HepG2 (cell line): Measurements from ENCODE around the gene ABHD15. TPM values are rescaled to one million over a fixed set of nuclear protein-coding genes. Genes with fewer than 3 reads are reported as not detected.

Source experiments
- CSRNP1 ChIP-seq: sonication (generic); formaldehyde crosslinking; IDR thresholded peaks from 2 replicates; pipeline ENCODE4 v1.8.1; 2023; ENCODE audit warnings: mild to moderate bottlenecking, missing genetic modification reagents
- ONECUT2 ChIP-seq: sonication (generic); formaldehyde crosslinking; IDR thresholded peaks from 2 replicates; pipeline ENCODE4 v1.4.0; 2020; ENCODE audit warnings: missing genetic modification reagents
- PATZ1 ChIP-seq: sonication (generic); formaldehyde crosslinking; IDR thresholded peaks from 2 replicates; pipeline ENCODE4 v1.4.0; 2020; ENCODE audit warnings: missing genetic modification reagents
- PRDM4 ChIP-seq: sonication (generic); formaldehyde crosslinking; IDR thresholded peaks from 2 replicates; pipeline ENCODE4 v1.9.0; 2021; ENCODE audit warnings: missing genetic modification reagents, borderline replicate concordance
- SRF ChIP-seq: IDR thresholded peaks from 2 replicates; pipeline ENCODE4 v1.6.1; 2011; ENCODE audit warnings: mild to moderate bottlenecking, low read depth, low read length, moderate library complexity
- YY1 ChIP-seq: IDR thresholded peaks from 2 replicates; pipeline ENCODE4 v1.6.1; 2011; ENCODE audit warnings: low read length, low read depth, moderate library complexity, mild to moderate bottlenecking; ENCODE audit not compliant: insufficient read depth, insufficient replicate concordance
- ZBTB42 ChIP-seq: sonication (generic); formaldehyde crosslinking; IDR thresholded peaks from 2 replicates; pipeline ENCODE4 v1.5.0; 2020; ENCODE audit warnings: mild to moderate bottlenecking, missing genetic modification reagents
- ZBTB7A ChIP-seq: sonication (generic); formaldehyde crosslinking; IDR thresholded peaks from 2 replicates; pipeline ENCODE4 v1.8.0; 2022; ENCODE audit warnings: mild to moderate bottlenecking, missing genetic modification reagents
- ZNF484 ChIP-seq: sonication (generic); formaldehyde crosslinking; IDR thresholded peaks from 2 replicates; pipeline ENCODE4 v1.5.1; 2020; ENCODE audit warnings: mild to moderate bottlenecking, low read depth, missing genetic modification reagents, borderline replicate concordance
- ZNF660 ChIP-seq: sonication (generic); formaldehyde crosslinking; IDR thresholded peaks from 2 replicates; pipeline ENCODE4 v1.5.1; 2020; ENCODE audit warnings: mild to moderate bottlenecking, low read depth, missing genetic modification reagents, borderline replicate concordance
- ZNF766 ChIP-seq: sonication (generic); formaldehyde crosslinking; IDR thresholded peaks from 2 replicates; pipeline ENCODE4 v1.5.0; 2020; ENCODE audit warnings: missing genetic modification reagents, borderline replicate concordance
- ZNF782 ChIP-seq: sonication (generic); formaldehyde crosslinking; IDR thresholded peaks from 2 replicates; pipeline ENCODE4 v1.4.0; 2020; ENCODE audit warnings: missing genetic modification reagents, mild to moderate bottlenecking, borderline replicate concordance
- polyA plus RNA-seq, 8 experiments: library from polyadenylated mRNA; depleted of rRNA in 3 of 8; stranded (reverse) in 7 of 8; unstranded in 1 of 8; fragments of >200 nt; fragmentation: Illumina TruSeq in 4 of 8; extraction: Trizol in 4 of 8; gene quantifications; 2 replicates each; pipeline versions ENCODE4 v1.2.1 to v1.2.3, GENCODE V29; 2011 to 2016; ENCODE audit warnings: low read depth in 4 of 8, missing spikeins in 1 of 8, mixed read lengths in 1 of 8; ENCODE audit not compliant: insufficient read depth in 1 of 8
- total RNA-seq, 5 experiments: library from RNA; depleted of rRNA; stranded (reverse); fragments of >200 nt; fragmentation: Illumina TruSeq; extraction: Trizol; gene quantifications; 2 replicates each; pipeline ENCODE4 v1.2.3, GENCODE V29; 2016; ENCODE audit warnings: low read depth in 1 of 5
- TF ChIP-seq, protein P1 (sequence below): sonication (generic); formaldehyde crosslinking; IDR thresholded peaks from 2 replicates; pipeline ENCODE4 v1.4.0; 2020; ENCODE audit warnings: mild to moderate bottlenecking, low read depth, missing genetic modification reagents
- TF ChIP-seq, protein P2 (sequence below): sonication (generic); formaldehyde crosslinking; IDR thresholded peaks from 2 replicates; pipeline ENCODE4 v1.8.0; 2022; ENCODE audit warnings: missing genetic modification reagents, low read depth, mild to moderate bottlenecking, borderline replicate concordance
- TF ChIP-seq, protein P3 (sequence below): sonication (generic); formaldehyde crosslinking; IDR thresholded peaks from 2 replicates; pipeline ENCODE4 v1.8.1; 2022; ENCODE audit warnings: mild to moderate bottlenecking, missing genetic modification reagents
- TF ChIP-seq, protein P4 (sequence below): sonication (generic); formaldehyde crosslinking; IDR thresholded peaks from 2 replicates; pipeline ENCODE4 v1.5.0; 2020; ENCODE audit warnings: missing genetic modification reagents

ABHD15 gene
- total and polyA plus RNA-seq, 2 of the 13 experiments (the other 11 are each of a cell fraction or from before 2014, with no cell fraction given): 2.4 to 7.7 TPM

DNA sequence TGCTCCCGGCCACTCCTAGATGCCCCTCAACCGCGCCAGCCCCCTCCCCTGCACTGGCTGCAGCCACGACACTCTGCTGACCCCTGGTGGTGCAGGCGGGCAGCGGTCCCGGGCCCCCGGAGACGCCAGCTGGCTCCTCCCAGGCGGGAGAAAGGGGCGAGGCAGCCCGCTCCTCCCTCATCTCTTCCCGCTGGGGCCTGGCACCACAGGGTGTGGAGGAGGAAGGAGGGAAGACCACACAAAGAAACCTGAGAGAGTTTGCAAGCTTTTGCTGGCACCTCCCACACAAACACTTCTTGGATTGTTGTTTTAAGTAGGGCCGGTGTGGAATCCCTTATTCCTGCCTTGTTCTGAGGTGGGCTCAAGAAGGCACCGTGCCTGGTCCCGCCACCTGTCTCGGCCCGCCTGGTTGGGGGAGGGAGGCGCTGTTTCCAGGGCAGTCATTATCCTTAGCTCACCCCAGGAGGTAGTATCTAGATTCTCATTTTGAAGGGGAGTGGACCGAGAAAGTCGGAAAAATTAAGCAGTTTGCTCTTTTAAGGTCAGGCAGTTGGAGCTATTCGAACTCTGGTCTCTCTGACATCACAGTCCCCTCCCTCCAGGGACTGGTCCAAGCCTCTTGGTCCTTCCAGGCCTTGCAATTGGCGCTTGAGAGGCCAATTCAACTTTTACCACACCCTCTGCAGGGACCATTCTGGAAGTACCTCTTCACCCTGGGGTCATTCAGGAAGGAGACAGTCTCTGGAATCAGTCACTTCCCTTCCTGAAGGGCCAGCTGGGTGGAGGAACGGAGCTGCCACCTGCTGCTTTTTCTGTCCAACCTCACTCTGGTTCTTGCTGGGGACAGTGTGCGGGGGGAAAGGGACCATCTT is 25.1 kb upstream of the ABHD15 start (continued):
- TF ChIP-seq, protein P1, sequence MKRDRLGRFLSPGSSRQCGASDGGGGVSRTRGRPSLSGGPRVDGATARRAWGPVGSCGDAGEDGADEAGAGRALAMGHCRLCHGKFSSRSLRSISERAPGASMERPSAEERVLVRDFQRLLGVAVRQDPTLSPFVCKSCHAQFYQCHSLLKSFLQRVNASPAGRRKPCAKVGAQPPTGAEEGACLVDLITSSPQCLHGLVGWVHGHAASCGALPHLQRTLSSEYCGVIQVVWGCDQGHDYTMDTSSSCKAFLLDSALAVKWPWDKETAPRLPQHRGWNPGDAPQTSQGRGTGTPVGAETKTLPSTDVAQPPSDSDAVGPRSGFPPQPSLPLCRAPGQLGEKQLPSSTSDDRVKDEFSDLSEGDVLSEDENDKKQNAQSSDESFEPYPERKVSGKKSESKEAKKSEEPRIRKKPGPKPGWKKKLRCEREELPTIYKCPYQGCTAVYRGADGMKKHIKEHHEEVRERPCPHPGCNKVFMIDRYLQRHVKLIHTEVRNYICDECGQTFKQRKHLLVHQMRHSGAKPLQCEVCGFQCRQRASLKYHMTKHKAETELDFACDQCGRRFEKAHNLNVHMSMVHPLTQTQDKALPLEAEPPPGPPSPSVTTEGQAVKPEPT (CRISPR knock-in tag): no peak
- TF ChIP-seq YY1 (peak; percentile 54), CSRNP1 (CRISPR knock-in tag) (no peak), ZNF766 (CRISPR knock-in tag) (no peak), PRDM4 (CRISPR knock-in tag) (no peak), ZBTB7A (CRISPR knock-in tag) (peak; percentile 77; the same call in 1 of the 2 replicates), ZNF782 (CRISPR knock-in tag) (no peak), ZNF660 (CRISPR knock-in tag) (no peak), ZNF484 (CRISPR knock-in tag) (no peak), SRF (peak; percentile 39; the same call in 1 of the 2 replicates), ZBTB42 (CRISPR knock-in tag) (no peak), PATZ1 (CRISPR knock-in tag) (peak; percentile 95), ONECUT2 (no peak)
- TF ChIP-seq, protein P2, sequence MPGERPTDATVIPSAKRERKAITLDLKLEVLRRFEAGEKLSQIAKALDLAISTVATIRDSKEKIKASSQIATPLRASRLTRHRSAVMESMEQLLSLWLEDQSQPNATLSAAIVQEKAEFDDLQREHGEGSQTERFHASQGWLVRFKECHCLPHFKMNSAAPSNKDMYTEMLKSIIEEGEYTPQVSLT: no peak
- TF ChIP-seq, protein P3, sequence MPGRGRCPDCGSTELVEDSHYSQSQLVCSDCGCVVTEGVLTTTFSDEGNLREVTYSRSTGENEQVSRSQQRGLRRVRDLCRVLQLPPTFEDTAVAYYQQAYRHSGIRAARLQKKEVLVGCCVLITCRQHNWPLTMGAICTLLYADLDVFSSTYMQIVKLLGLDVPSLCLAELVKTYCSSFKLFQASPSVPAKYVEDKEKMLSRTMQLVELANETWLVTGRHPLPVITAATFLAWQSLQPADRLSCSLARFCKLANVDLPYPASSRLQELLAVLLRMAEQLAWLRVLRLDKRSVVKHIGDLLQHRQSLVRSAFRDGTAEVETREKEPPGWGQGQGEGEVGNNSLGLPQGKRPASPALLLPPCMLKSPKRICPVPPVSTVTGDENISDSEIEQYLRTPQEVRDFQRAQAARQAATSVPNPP (CRISPR knock-in tag): no peak
- TF ChIP-seq, protein P4, sequence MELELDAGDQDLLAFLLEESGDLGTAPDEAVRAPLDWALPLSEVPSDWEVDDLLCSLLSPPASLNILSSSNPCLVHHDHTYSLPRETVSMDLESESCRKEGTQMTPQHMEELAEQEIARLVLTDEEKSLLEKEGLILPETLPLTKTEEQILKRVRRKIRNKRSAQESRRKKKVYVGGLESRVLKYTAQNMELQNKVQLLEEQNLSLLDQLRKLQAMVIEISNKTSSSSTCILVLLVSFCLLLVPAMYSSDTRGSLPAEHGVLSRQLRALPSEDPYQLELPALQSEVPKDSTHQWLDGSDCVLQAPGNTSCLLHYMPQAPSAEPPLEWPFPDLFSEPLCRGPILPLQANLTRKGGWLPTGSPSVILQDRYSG (CRISPR knock-in tag): no peak
